ENCODE results near the gene WNT3.

- no peak for TF ChIP-seq EZH2 (IDR thresholded peaks at IDR 0.05; ENCODE audit: insufficient read depth, poor library complexity, severe bottlenecking)
- no peak for TF ChIP-seq EZH2phosphoT487 (IDR thresholded peaks at IDR 0.05; ENCODE audit: insufficient read depth, low read depth)
Observed at GRCh38 chr17:46857600-46857999, 39.1 kb upstream of the WNT3 start.
